Lower leg skin (tissue), 3 donors: Measurements from ENCODE around the gene CYREN.

Experiments
- CTCF ChIP-seq, 3 donors: fragments of 450-650 bp; IDR thresholded peaks; one replicate each; pipeline ENCODE4 v1.5.1; 2016; ENCODE audit warnings: antibody characterized with exemption in 3 of 3, mild to moderate bottlenecking in 3 of 3, moderate library complexity in 2 of 3
- POLR2A ChIP-seq, 2 donors: fragments of 450-650 bp; IDR thresholded peaks; one replicate each; pipeline ENCODE4 v1.6.1; 2016 to 2017; ENCODE audit warnings: antibody characterized with exemption in 2 of 2, mild to moderate bottlenecking in 1 of 2, moderate library complexity in 1 of 2

DNA sequence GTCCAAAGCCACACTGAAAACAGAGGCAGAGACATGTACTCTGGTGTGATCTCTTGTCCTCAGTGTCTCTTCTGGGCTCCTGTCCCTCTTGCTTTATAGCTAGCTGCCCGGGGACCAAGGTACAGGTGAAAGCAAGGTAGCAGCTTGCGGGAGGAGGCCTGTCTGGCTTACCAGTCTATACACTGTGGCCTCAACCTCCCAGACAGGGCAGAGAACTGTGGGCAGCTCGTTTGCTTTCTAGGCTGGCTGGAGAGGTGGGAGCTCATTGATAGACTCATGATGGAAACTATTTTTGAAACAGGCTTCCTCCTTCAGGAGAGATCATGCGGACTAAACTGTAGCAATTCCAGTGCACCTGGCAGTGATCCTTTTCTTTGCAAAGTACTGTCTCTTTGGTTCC is 4.6 kb downstream of the CYREN start:
- TF ChIP-seq CTCF (IDR thresholded peaks at IDR 0.05) (no peak), POLR2A (IDR thresholded peaks at IDR 0.05) (no peak)
